Mucosa of descending colon (tissue), 3 donors: Measurements from ENCODE around the gene CHKB. TPM values are rescaled to one million over a fixed set of nuclear protein-coding genes. Genes with fewer than 3 reads are reported as not detected.

Experiments
- ATAC-seq: fragments of 200-7000 bp; cut with Tn5 transposase; one replicate; pipeline ENCODE4 v1.9.1; 2020; ENCODE audit warnings: mild to moderate bottlenecking, moderate library complexity
- DNase-seq, 3 donors: peaks; one replicate each; pipeline ENCODE4 v3.0.0-alpha.2; 2020
- H3K36me3 ChIP-seq: fragments of 200-600 bp; one replicate; pipeline ENCODE4 v1.8.0; 2021; ENCODE audit warnings: low read depth, mild to moderate bottlenecking
- H3K4me1 ChIP-seq: fragments of 200-600 bp; one replicate; pipeline ENCODE4 v1.8.0; 2021; ENCODE audit warnings: low read depth, mild to moderate bottlenecking
- H3K4me3 ChIP-seq: fragments of 200-600 bp; one replicate; pipeline ENCODE4 v1.8.0; 2021; ENCODE audit warnings: mild to moderate bottlenecking
- H3K9me3 ChIP-seq: fragments of 200-600 bp; one replicate; pipeline ENCODE4 v1.8.0; 2021; ENCODE audit warnings: mild to moderate bottlenecking
- intact Hi-C, 2 donors: fragments of 100-400 bp; cut with DNase I in 1 of 2; cut with micrococcal nuclease in 1 of 2; formaldehyde crosslinking; loops; one replicate each; pipeline versions ENCODE4 v1.11.0 to v1.11.1; 2022; cut with DNase I, micrococcal nuclease
- total RNA-seq, 3 donors: library from RNA; stranded (reverse); fragmentation: NEBNext Ultra II Directional in 2 of 3; extraction: Animal tissue kit (Norgen Biotek cat#: 25700) in 2 of 3; gene quantifications; one replicate each; pipeline versions ENCODE4 v1.2.1 to v1.2.4, GENCODE V29; 2021 to 2023
- TF ChIP-seq, protein P1 (sequence below): fragments of 200-600 bp; IDR thresholded peaks from one replicate; pipeline ENCODE4 v1.8.0; 2022; ENCODE audit warnings: antibody characterized with exemption, mild to moderate bottlenecking
- donor health status: DM: no; HTN: no; CAD: no; lungs with moderate emphysema.
- donor health status: DM: no; HTN: no; CAD: no.
- donor health status: DM: no; HTN: yes; CAD: no.

CHKB gene
- total RNA-seq, 3 donors from 2014 or later: 79.9 to 95.0 (median 80.9) TPM

DNA sequence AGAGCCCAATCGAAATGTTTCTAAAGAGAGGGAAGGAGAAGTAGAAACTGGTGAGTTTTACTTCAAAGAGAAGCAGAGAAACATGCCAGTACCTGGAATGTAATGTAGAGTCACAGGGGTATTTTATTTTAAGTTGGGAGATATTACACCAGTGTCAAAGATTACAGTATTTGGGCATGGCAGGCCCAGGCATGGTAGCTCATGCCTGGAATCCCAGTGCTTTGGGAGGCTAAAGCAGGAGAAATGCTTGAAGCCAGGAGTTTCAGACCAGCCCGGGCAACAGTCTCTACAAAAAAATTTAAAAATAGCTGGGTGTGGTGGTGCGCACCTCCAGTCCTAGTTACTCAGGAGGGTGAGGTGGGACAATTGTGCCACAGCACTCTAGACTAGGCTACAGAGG, 22.6 kb downstream of the CHKB start:
- H3K4me3 ChIP-seq: no peak overlapping the region
- no peaks in the 10 kb centered on the region for H3K36me3 ChIP-seq
- no peak for DNase-seq
- H3K9me3 ChIP-seq: no peaks in the 10 kb centered on the region
- no peak for ATAC-seq
- peaks cover 7% of the 10 kb centered on the region for H3K4me1 ChIP-seq
- intact Hi-C loops: no loop called here
- TF ChIP-seq, protein P1, sequence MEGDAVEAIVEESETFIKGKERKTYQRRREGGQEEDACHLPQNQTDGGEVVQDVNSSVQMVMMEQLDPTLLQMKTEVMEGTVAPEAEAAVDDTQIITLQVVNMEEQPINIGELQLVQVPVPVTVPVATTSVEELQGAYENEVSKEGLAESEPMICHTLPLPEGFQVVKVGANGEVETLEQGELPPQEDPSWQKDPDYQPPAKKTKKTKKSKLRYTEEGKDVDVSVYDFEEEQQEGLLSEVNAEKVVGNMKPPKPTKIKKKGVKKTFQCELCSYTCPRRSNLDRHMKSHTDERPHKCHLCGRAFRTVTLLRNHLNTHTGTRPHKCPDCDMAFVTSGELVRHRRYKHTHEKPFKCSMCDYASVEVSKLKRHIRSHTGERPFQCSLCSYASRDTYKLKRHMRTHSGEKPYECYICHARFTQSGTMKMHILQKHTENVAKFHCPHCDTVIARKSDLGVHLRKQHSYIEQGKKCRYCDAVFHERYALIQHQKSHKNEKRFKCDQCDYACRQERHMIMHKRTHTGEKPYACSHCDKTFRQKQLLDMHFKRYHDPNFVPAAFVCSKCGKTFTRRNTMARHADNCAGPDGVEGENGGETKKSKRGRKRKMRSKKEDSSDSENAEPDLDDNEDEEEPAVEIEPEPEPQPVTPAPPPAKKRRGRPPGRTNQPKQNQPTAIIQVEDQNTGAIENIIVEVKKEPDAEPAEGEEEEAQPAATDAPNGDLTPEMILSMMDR: no peak

GRCh38 chr22:50556703-50557102, 25.9 kb downstream of the CHKB start:
- Histone ChIP-seq H3K4me1 (no peaks in the 10 kb centered on the region), H3K4me3 (no peak overlapping the region), H3K9me3 (no peaks in the 10 kb centered on the region), H3K36me3 (no peaks in the 10 kb centered on the region)
- intact Hi-C loops: no loop called here
- ATAC-seq (no peak), DNase-seq (no peak)
- TF ChIP-seq, protein P1: no peak

DNA sequence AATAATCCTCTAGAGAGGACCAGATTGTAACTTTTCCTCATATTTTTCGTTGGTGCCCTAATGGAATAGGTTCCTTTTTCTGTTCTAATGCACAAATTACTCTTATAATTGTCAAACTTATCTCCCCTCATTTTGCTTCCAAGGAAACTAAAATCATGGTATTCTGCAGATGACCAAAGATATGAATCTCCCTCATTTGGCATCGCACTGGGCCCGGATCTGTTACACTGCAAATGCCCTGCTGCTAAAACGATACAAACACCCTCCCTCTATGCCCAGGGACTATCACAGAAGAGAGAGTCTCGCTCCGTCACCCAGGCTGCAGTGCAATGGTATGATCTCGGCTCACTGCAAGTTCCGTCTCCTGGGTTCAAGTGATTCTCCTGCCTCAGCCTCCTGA, 29.3 kb downstream of the CHKB start:
- intact Hi-C loops: no loop called here
- TF ChIP-seq, protein P1: no peak
- ATAC-seq (no peak), DNase-seq (no peak)
- H3K4me1 ChIP-seq: peaks cover 7% of the 10 kb centered on the region
- H3K9me3 ChIP-seq: no peaks in the 10 kb centered on the region
- no peaks in the 10 kb centered on the region for H3K36me3 ChIP-seq
- H3K4me3 ChIP-seq: no peak overlapping the region

- Histone ChIP-seq H3K36me3 (no peaks in the 10 kb centered on the region), H3K9me3 (no peaks in the 10 kb centered on the region), H3K4me1 (peaks cover 7% of the 10 kb centered on the region), H3K4me3 (no peak overlapping the region)
- no peak for DNase-seq
- ATAC-seq: peak; percentile 5
- TF ChIP-seq, protein P1: no peak
- intact Hi-C loops: no loop called here
Measured at GRCh38 chr22:50551160-50551752, 31.4 kb downstream of the CHKB start.

GRCh38 chr22:50550395-50550794, 32.3 kb downstream of the CHKB start:
- TF ChIP-seq, protein P1: no peak
- intact Hi-C loops: no loop called here
- H3K4me3 ChIP-seq: no peak overlapping the region
- ATAC-seq (no peak), DNase-seq (no peak)
- H3K9me3 ChIP-seq: no peaks in the 10 kb centered on the region
- H3K36me3 ChIP-seq: no peaks in the 10 kb centered on the region
- peaks cover 7% of the 10 kb centered on the region for H3K4me1 ChIP-seq
